ENCODE data around the gene NINJ1. TPM values are rescaled to one million over a fixed set of nuclear protein-coding genes. Genes with fewer than 3 reads are reported as not detected.
"Not testable (repeated sequence)": the region's sequence is repeated elsewhere in the genome, so short reads cannot be mapped to it uniquely, and the experiment has no call there.

Gene NINJ1
- total RNA-seq, 1 donor from 2014 or later: 103 TPM

- Mint-ChIP-seq H3K27ac (peak overlapping the region; percentile 83), H3K4me1 (peaks cover 43% of the 10 kb centered on the region), H3K9me3 (no peaks in the 10 kb centered on the region), H3K27me3 (no peaks in the 10 kb centered on the region), H3K4me3 (no peak overlapping the region), H3K36me3 (ENCODE audit: low read depth) (peaks cover 53% of the 10 kb centered on the region)
- intact Hi-C loops (cut with micrococcal nuclease): no loop called here
- no peak for DNase-seq
Measured at GRCh38 chr9:93125331-93125894, 8.6 kb downstream of the NINJ1 start.

GRCh38 chr9:93124793-93125192 lies 9.3 kb downstream of the NINJ1 start:
- DNase-seq: no peak
- no peaks in the 10 kb centered on the region for H3K9me3 Mint-ChIP-seq
- H3K27me3 Mint-ChIP-seq: no peaks in the 10 kb centered on the region
- intact Hi-C loops (cut with micrococcal nuclease): no loop called here
- H3K4me1 Mint-ChIP-seq: peaks cover 46% of the 10 kb centered on the region
- H3K4me3 Mint-ChIP-seq: no peak overlapping the region
- no peak overlapping the region for H3K27ac Mint-ChIP-seq
- peaks cover 58% of the 10 kb centered on the region for H3K36me3 Mint-ChIP-seq (ENCODE audit: low read depth)

- H3K4me3 Mint-ChIP-seq: no peak overlapping the region
- DNase-seq: no peak
Measured at GRCh38 chr9:93123561-93124283, 10.3 kb downstream of the NINJ1 start.

GRCh38 chr9:93122721-93123221 lies 11.3 kb downstream of the NINJ1 start:
- Mint-ChIP-seq H3K27ac (peak overlapping the region; percentile 24), H3K9me3 (no peaks in the 10 kb centered on the region), H3K27me3 (no peaks in the 10 kb centered on the region), H3K4me3 (no peak overlapping the region), H3K36me3 (ENCODE audit: low read depth) (peaks cover 58% of the 10 kb centered on the region), H3K4me1 (peaks cover 40% of the 10 kb centered on the region)
- no peak for DNase-seq
- intact Hi-C loops (cut with micrococcal nuclease): no loop called here

More at GRCh38 chr9:93123561-93124283, 10.3 kb downstream of the NINJ1 start:
- H3K9me3 Mint-ChIP-seq: no peaks in the 10 kb centered on the region
- H3K27ac Mint-ChIP-seq: no peak overlapping the region
- H3K27me3 Mint-ChIP-seq: no peaks in the 10 kb centered on the region
- peaks cover 46% of the 10 kb centered on the region for H3K4me1 Mint-ChIP-seq
- peaks cover 57% of the 10 kb centered on the region for H3K36me3 Mint-ChIP-seq (ENCODE audit: low read depth)
- intact Hi-C loops (cut with micrococcal nuclease): no loop called here

GRCh38 chr9:93121316-93122241 lies 12.5 kb downstream of the NINJ1 start:
- Mint-ChIP-seq H3K27ac (no peak overlapping the region), H3K9me3 (no peaks in the 10 kb centered on the region), H3K4me1 (peaks cover 29% of the 10 kb centered on the region), H3K4me3 (no peak overlapping the region), H3K36me3 (ENCODE audit: low read depth) (peaks cover 55% of the 10 kb centered on the region), H3K27me3 (no peaks in the 10 kb centered on the region)
- no peak for DNase-seq
- intact Hi-C loops (cut with micrococcal nuclease): no loop called here

- Mint-ChIP-seq H3K4me1 (peaks cover 23% of the 10 kb centered on the region), H3K27me3 (no peaks in the 10 kb centered on the region)
- no peak for DNase-seq
Measured at GRCh38 chr9:93120846-93121315, 13.2 kb downstream of the NINJ1 start.

GRCh38 chr9:93119953-93120845 lies 13.9 kb downstream of the NINJ1 start:
- H3K9me3 Mint-ChIP-seq: no peaks in the 10 kb centered on the region
- peaks cover 21% of the 10 kb centered on the region for H3K4me1 Mint-ChIP-seq
- H3K27ac Mint-ChIP-seq: peak overlapping the region; percentile 45
- H3K27me3 Mint-ChIP-seq: no peaks in the 10 kb centered on the region
- peak; percentile 78 for DNase-seq
- H3K36me3 Mint-ChIP-seq (ENCODE audit: low read depth): peaks cover 45% of the 10 kb centered on the region
- intact Hi-C loops (cut with micrococcal nuclease): no loop called here
- no peak overlapping the region for H3K4me3 Mint-ChIP-seq

More at GRCh38 chr9:93120846-93121315, 13.2 kb downstream of the NINJ1 start:
- Mint-ChIP-seq H3K9me3 (no peaks in the 10 kb centered on the region), H3K4me3 (no peak overlapping the region), H3K36me3 (ENCODE audit: low read depth) (peaks cover 49% of the 10 kb centered on the region), H3K27ac (no peak overlapping the region)
- intact Hi-C loops (cut with micrococcal nuclease): no loop called here

GRCh38 chr9:93119703-93119952 lies 14.4 kb downstream of the NINJ1 start:
- Mint-ChIP-seq H3K27me3 (no peaks in the 10 kb centered on the region), H3K4me1 (peaks cover 24% of the 10 kb centered on the region), H3K36me3 (ENCODE audit: low read depth) (peaks cover 40% of the 10 kb centered on the region), H3K9me3 (no peaks in the 10 kb centered on the region), H3K27ac (peak overlapping the region; percentile 45), H3K4me3 (no peak overlapping the region)
- DNase-seq: no peak
- intact Hi-C loops (cut with micrococcal nuclease): no loop called here

- Mint-ChIP-seq H3K27ac (peak overlapping the region; percentile 48), H3K9me3 (no peaks in the 10 kb centered on the region), H3K4me3 (no peak overlapping the region), H3K4me1 (peaks cover 24% of the 10 kb centered on the region), H3K27me3 (no peaks in the 10 kb centered on the region), H3K36me3 (ENCODE audit: low read depth) (peaks cover 35% of the 10 kb centered on the region)
- DNase-seq: no peak
- intact Hi-C loops (cut with micrococcal nuclease): no loop called here
Measured at GRCh38 chr9:93118863-93119702, 15.0 kb downstream of the NINJ1 start.

- H3K36me3 Mint-ChIP-seq (ENCODE audit: low read depth): peaks cover 28% of the 10 kb centered on the region
- DNase-seq: no peak
- peak overlapping the region; percentile 31 for H3K27ac Mint-ChIP-seq
- H3K9me3 Mint-ChIP-seq: no peaks in the 10 kb centered on the region
- intact Hi-C loops (cut with micrococcal nuclease): no loop called here
- H3K27me3 Mint-ChIP-seq: no peaks in the 10 kb centered on the region
- peaks cover 24% of the 10 kb centered on the region for H3K4me1 Mint-ChIP-seq
- no peak overlapping the region for H3K4me3 Mint-ChIP-seq
Measured at GRCh38 chr9:93117924-93118862, 15.9 kb downstream of the NINJ1 start.

- peaks cover 24% of the 10 kb centered on the region for H3K36me3 Mint-ChIP-seq (ENCODE audit: low read depth)
- DNase-seq; H3K9me3 Mint-ChIP-seq; intact Hi-C loops (cut with micrococcal nuclease); H3K27me3 Mint-ChIP-seq; H3K4me3 Mint-ChIP-seq: not testable (repeated sequence)
- H3K4me1 Mint-ChIP-seq: peaks cover 24% of the 10 kb centered on the region
- peak overlapping the region; percentile 15 for H3K27ac Mint-ChIP-seq
Measured at GRCh38 chr9:93117521-93117920, 16.5 kb downstream of the NINJ1 start.

All from activated CD4-positive, alpha-beta T cell treated with anti-CD3 and anti-CD28 coated beads, Interleukin-2, amount 10 ng/mL, durations not matched to agents 24 days and 14 days (primary cell).